Measurements from ENCODE around the gene ACTRT3. TPM values are rescaled to one million over a fixed set of nuclear protein-coding genes. Genes with fewer than 3 reads are reported as not detected.

The ACTRT3 gene
- total and polyA plus RNA-seq, 2 of the 13 experiments (the other 11 are each of a cell fraction or from before 2014, with no cell fraction given): 0.42 to 0.97 TPM

DNA sequence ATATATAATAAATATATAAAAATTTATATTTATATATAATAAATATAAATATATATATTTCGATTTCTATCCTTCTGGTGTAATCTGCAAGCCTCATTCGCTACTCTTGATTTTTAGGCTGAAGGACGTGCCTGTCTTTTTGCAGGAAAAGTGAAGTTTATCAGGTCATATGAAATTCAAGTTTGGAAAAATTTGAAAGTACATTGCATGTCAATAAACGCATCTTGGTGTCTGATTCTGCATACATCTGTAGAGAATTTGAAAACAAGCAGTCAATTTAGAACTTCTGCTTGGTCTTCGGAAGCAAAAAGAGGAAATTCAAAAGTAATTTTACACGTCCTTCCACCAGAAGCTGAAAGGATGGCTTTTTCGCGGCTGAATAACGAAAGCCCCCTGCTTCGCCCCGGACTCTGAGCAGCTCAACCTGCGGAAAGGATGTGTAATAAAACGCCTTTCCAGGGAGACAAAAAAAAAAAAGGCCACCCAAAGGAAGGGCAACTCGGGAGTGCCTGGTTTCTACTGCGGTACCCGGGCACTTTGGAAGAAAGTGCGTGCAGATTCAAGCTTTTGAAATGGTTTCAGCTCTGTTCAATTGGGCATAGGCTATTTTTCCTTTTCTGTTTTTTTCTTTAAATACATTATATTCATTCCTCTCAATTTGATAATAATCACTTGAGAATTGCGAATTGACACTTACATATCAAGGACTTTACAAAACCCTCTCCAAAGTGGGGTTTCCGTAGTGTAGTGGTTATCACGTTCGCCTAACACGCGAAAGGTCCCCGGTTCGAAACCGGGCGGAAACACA lies 2.3 kb upstream of the ACTRT3 start (continued):
- TF ChIP-seq, protein P1, sequence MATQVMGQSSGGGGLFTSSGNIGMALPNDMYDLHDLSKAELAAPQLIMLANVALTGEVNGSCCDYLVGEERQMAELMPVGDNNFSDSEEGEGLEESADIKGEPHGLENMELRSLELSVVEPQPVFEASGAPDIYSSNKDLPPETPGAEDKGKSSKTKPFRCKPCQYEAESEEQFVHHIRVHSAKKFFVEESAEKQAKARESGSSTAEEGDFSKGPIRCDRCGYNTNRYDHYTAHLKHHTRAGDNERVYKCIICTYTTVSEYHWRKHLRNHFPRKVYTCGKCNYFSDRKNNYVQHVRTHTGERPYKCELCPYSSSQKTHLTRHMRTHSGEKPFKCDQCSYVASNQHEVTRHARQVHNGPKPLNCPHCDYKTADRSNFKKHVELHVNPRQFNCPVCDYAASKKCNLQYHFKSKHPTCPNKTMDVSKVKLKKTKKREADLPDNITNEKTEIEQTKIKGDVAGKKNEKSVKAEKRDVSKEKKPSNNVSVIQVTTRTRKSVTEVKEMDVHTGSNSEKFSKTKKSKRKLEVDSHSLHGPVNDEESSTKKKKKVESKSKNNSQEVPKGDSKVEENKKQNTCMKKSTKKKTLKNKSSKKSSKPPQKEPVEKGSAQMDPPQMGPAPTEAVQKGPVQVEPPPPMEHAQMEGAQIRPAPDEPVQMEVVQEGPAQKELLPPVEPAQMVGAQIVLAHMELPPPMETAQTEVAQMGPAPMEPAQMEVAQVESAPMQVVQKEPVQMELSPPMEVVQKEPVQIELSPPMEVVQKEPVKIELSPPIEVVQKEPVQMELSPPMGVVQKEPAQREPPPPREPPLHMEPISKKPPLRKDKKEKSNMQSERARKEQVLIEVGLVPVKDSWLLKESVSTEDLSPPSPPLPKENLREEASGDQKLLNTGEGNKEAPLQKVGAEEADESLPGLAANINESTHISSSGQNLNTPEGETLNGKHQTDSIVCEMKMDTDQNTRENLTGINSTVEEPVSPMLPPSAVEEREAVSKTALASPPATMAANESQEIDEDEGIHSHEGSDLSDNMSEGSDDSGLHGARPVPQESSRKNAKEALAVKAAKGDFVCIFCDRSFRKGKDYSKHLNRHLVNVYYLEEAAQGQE (IDR thresholded peaks at IDR 0.05; ENCODE audit: borderline replicate concordance in 1 of 2, low read depth in 1 of 2, low read length in 2 of 2): no peak
- 0 out of 2 replicates have a peak, but pooled peaks have one; percentile 4 for TF ChIP-seq MIER2 (CRISPR knock-in tag; IDR thresholded peaks at IDR 0.05)
- TF ChIP-seq HIVEP1 (CRISPR knock-in tag; IDR thresholded peaks at IDR 0.05): no peak
- peak; percentile 53 for TF ChIP-seq ASH2L (IDR thresholded peaks at IDR 0.05; ENCODE audit: insufficient read length, low read depth, low read length)
- peak; percentile 12; the same call in 1 of the 2 replicates for TF ChIP-seq GLI4 (CRISPR knock-in tag; IDR thresholded peaks at IDR 0.05; ENCODE audit: borderline replicate concordance)
- no peak for TF ChIP-seq ZNF296 (CRISPR knock-in tag; conservative IDR thresholded peaks at IDR 0.05)
- TF ChIP-seq KLF16 (CRISPR knock-in tag; IDR thresholded peaks at IDR 0.05): peak in 1 of 2 experiments; percentile 45; a peak in 1 of 4 replicates
- TF ChIP-seq, protein P2, sequence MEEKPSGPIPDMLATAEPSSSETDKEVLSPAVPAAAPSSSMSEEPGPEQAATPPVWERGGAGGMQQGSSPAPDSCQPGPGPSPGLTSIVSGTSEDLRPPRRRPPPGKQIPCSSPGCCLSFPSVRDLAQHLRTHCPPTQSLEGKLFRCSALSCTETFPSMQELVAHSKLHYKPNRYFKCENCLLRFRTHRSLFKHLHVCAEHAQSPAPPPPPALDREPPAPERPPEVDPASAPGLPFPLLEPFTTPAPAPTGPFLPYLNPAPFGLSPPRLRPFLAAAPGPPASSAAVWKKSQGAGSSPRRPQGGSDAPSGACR (CRISPR knock-in tag; IDR thresholded peaks at IDR 0.05): 0 out of 2 replicates have a peak, but pooled peaks have one; percentile 14
- TF ChIP-seq NFRKB (IDR thresholded peaks at IDR 0.05): no peak
- no peak for TF ChIP-seq FOXC1 (CRISPR knock-in tag; IDR thresholded peaks at IDR 0.05; ENCODE audit: borderline replicate concordance)
- no peak; a peak in 1 of 4 replicates for TF ChIP-seq EP300 (IDR thresholded peaks at IDR 0.05; ENCODE audit: low read depth in 2 of 2, low read length in 2 of 2)
- no peak for TF ChIP-seq EP300 (CRISPR knock-in tag; IDR thresholded peaks at IDR 0.05; ENCODE audit: borderline replicate concordance)
- TF ChIP-seq TOPORS (CRISPR knock-in tag; IDR thresholded peaks at IDR 0.05): 0 out of 2 replicates have a peak, but pooled peaks have one; percentile 19
- TF ChIP-seq ZNF713 (CRISPR knock-in tag; IDR thresholded peaks at IDR 0.05): no peak
